HepG2 (cell line): ENCODE results near the gene SOX13. TPM values are rescaled to one million over a fixed set of nuclear protein-coding genes. Genes with fewer than 3 reads are reported as not detected.

Source experiments
- ATAC-seq: fragments of 200-7000 bp; cut with Tn5 transposase; 3 replicates; pipeline ENCODE4 v1.9.1; 2020; ENCODE audit warnings: mild to moderate bottlenecking, moderate library complexity
- BruUV-seq: library from RNA; stranded (reverse); fragments of 400-500 nt; replicated peaks from 2 replicates; lab custom pipeline; 2021; lab: Mats Ljungman, UMichigan
- CTCF ChIA-PET: fragments of 300-600 bp; formaldehyde crosslinking; extraction: SDS; loops from one replicate; lab custom pipeline; 2021; ENCODE audit warnings: low total read pairs, inconsistent platforms, low intra/inter-chr PET ratio; lab: Yijun Ruan, JAX
- POLR2A ChIA-PET: fragments of 350-600 bp; sonication (Branson Sonifier 250); formaldehyde crosslinking; loops from one replicate; lab custom pipeline; 2020; ENCODE audit warnings: antibody characterized with exemption, inconsistent platforms; lab: Yijun Ruan, JAX
- DNase-seq: peaks from one replicate; pipeline ENCODE4 v3.0.0-alpha.2; 2015; ENCODE audit warnings: low spot score
- FAIRE-seq: peaks from 3 replicates; lab custom pipeline; 2011; peaks lifted over from hg19 to GRCh38; lab: Jason Lieb, UNC
- H2AFZ ChIP-seq: one replicate; pipeline ENCODE4 v1.6.1; 2011; ENCODE audit warnings: low read length, inconsistent platforms
- H3K27ac ChIP-seq: fragments of 300-600 bp; 3 replicates; pipeline ENCODE4 v1.8.0; 2011; ENCODE audit warnings: mixed run types, mild to moderate bottlenecking, mixed read lengths, low read length, inconsistent platforms; ENCODE audit not compliant: insufficient read depth; ENCODE audit errors: extremely low read length
- H3K27me3 ChIP-seq, 2 experiments: fragments of 200-600 bp in 1 of 2; 2 replicates in 1 of 2; 3 replicates in 1 of 2; pipeline versions ENCODE4 v1.6.0 to v1.8.0; 2011; ENCODE audit warnings: low read length in 2 of 2, mild to moderate bottlenecking in 2 of 2, moderate library complexity in 2 of 2, inconsistent platforms in 1 of 2; ENCODE audit not compliant: insufficient read depth in 2 of 2, control insufficient read depth in 1 of 2
- H3K36me3 ChIP-seq, 2 experiments: fragments of 200-600 bp in 1 of 2; replicated peaks in 1 of 2; 2 replicates in 1 of 2; 3 replicates in 1 of 2; pipeline versions ENCODE4 v1.5.1 to v1.8.0; 2011; ENCODE audit warnings: low read length in 2 of 2, inconsistent platforms in 1 of 2; ENCODE audit not compliant: insufficient read depth in 2 of 2, control insufficient read depth in 1 of 2
- H3K4me1 ChIP-seq: 2 replicates; pipeline ENCODE4 v1.5.1; 2012; ENCODE audit warnings: low read length, inconsistent platforms; ENCODE audit not compliant: insufficient read depth
- H3K4me2 ChIP-seq: 2 replicates; pipeline ENCODE4 v1.6.0; 2011; ENCODE audit warnings: low read depth, low read length, inconsistent platforms
- H3K4me3 ChIP-seq, 3 experiments: fragments of 200-600 bp in 1 of 3; sonication (generic), shearing (Covaris generic) in 1 of 3; replicated peaks in 1 of 3; 2 replicates each; pipeline ENCODE4 v1.5.1; 2011 to 2016; ENCODE audit warnings: low read length in 3 of 3, inconsistent platforms in 2 of 3, low read depth in 2 of 3, mild to moderate bottlenecking in 2 of 3, control low read depth in 1 of 3, mixed read lengths in 1 of 3; ENCODE audit not compliant: insufficient read depth in 1 of 3
- H3K79me2 ChIP-seq: one replicate; pipeline ENCODE4 v1.6.1; 2011; ENCODE audit warnings: low read length, inconsistent platforms; ENCODE audit not compliant: insufficient read depth
- H3K9ac ChIP-seq: 2 replicates; pipeline ENCODE4 v1.6.0; 2011; ENCODE audit warnings: mild to moderate bottlenecking, low read depth, low read length, inconsistent platforms; ENCODE audit not compliant: insufficient read depth
- H3K9me3 ChIP-seq: 2 replicates; pipeline ENCODE4 v1.5.1; 2012; ENCODE audit warnings: mild to moderate bottlenecking, low read length
- H4K20me1 ChIP-seq: 2 replicates; pipeline ENCODE4 v1.6.0; 2011; ENCODE audit warnings: inconsistent platforms, mild to moderate bottlenecking, low read length, moderate library complexity; ENCODE audit not compliant: insufficient read depth
- GABPA ChIP-seq, 2 experiments: IDR thresholded peaks; 2 replicates each; pipeline ENCODE4 v1.6.1; 2011 to 2016; ENCODE audit warnings: low read depth in 2 of 2, low read length in 1 of 2, missing biosample characterization in 1 of 2, missing genetic modification characterization in 1 of 2
- MEIS1 ChIP-seq: sonication (generic); formaldehyde crosslinking; IDR thresholded peaks from 2 replicates; pipeline ENCODE4 v1.9.0; 2021; ENCODE audit warnings: mild to moderate bottlenecking, missing genetic modification reagents, moderate library complexity, borderline replicate concordance
- ZNF10 ChIP-seq: sonication (generic); formaldehyde crosslinking; IDR thresholded peaks from 2 replicates; pipeline ENCODE4 v1.4.0; 2020; ENCODE audit warnings: mild to moderate bottlenecking, low read depth, missing genetic modification reagents, borderline replicate concordance
- ZNF101 ChIP-seq: sonication (generic); formaldehyde crosslinking; IDR thresholded peaks from 2 replicates; pipeline ENCODE4 v1.4.0; 2020; ENCODE audit warnings: mild to moderate bottlenecking, low read depth, missing genetic modification reagents, borderline replicate concordance
- ZNF12 ChIP-seq: sonication (generic); formaldehyde crosslinking; IDR thresholded peaks from 2 replicates; pipeline ENCODE4 v1.5.0; 2020; ENCODE audit warnings: missing genetic modification reagents
- ZNF224 ChIP-seq: sonication (generic); formaldehyde crosslinking; IDR thresholded peaks from 2 replicates; pipeline ENCODE4 v1.5.0; 2020; ENCODE audit warnings: mild to moderate bottlenecking, missing genetic modification reagents
- ZNF260 ChIP-seq: sonication (generic); formaldehyde crosslinking; IDR thresholded peaks from 2 replicates; pipeline ENCODE4 v1.4.0; 2020; ENCODE audit warnings: missing genetic modification reagents, low read depth, mild to moderate bottlenecking, borderline replicate concordance
- WGBS: methylation state at CpG from one replicate; pipeline ENCODE4 v1.1.6; 2017; ENCODE audit warnings: low lambda C conversion rate; 5-methylcytosine and 5-hydroxymethylcytosine counted together
- in situ Hi-C: cut with HindIII; loops from 2 replicates; pipeline ENCODE4 v1.10.0; 2017; ENCODE audit warnings: low pct_unique_long_range_greater_than_20kb; ENCODE audit not compliant: extremely low pct_ligation_motif_present
- intact Hi-C: fragments of 100-400 bp; cut with micrococcal nuclease; formaldehyde crosslinking; loops from one replicate; pipeline ENCODE4 v1.10.0; 2022; ENCODE audit not compliant: unreplicated experiment
- polyA plus RNA-seq, 8 experiments: library from polyadenylated mRNA; depleted of rRNA in 3 of 8; stranded (reverse) in 7 of 8; unstranded in 1 of 8; fragments of >200 nt; fragmentation: Illumina TruSeq in 4 of 8; extraction: Trizol in 4 of 8; gene quantifications; 2 replicates each; pipeline versions ENCODE4 v1.2.1 to v1.2.3, GENCODE V29; 2011 to 2016; ENCODE audit warnings: low read depth in 4 of 8, missing spikeins in 1 of 8, mixed read lengths in 1 of 8; ENCODE audit not compliant: insufficient read depth in 1 of 8
- total RNA-seq, 5 experiments: library from RNA; depleted of rRNA; stranded (reverse); fragments of >200 nt; fragmentation: Illumina TruSeq; extraction: Trizol; gene quantifications; 2 replicates each; pipeline ENCODE4 v1.2.3, GENCODE V29; 2016; ENCODE audit warnings: low read depth in 1 of 5
- TF ChIP-seq, protein P1 (sequence below): conservative IDR thresholded peaks from 2 replicates; pipeline ENCODE4 v1.6.1; 2018; ENCODE audit warnings: missing genetic modification reagents
- TF ChIP-seq, protein P2 (sequence below): sonication (generic); formaldehyde crosslinking; conservative IDR thresholded peaks from 2 replicates; pipeline ENCODE4 v1.4.0; 2020; ENCODE audit warnings: missing genetic modification reagents
- TF ChIP-seq, protein P3 (sequence below): sonication (generic); formaldehyde crosslinking; IDR thresholded peaks from 2 replicates; pipeline ENCODE4 v1.8.1; 2023; ENCODE audit warnings: mild to moderate bottlenecking, missing genetic modification reagents
- TF ChIP-seq, protein P4 (sequence below): sonication (generic); formaldehyde crosslinking; conservative IDR thresholded peaks from 2 replicates; pipeline ENCODE4 v1.8.0; 2022; ENCODE audit warnings: low read depth, missing genetic modification reagents
- TF ChIP-seq, protein P5 (sequence below): sonication (generic); formaldehyde crosslinking; IDR thresholded peaks from 2 replicates; pipeline ENCODE4 v1.8.1; 2023; ENCODE audit warnings: mild to moderate bottlenecking, missing genetic modification reagents

Gene SOX13
- total and polyA plus RNA-seq, 2 of the 13 experiments (the other 11 are each of a cell fraction or from before 2014, with no cell fraction given): 13.3 to 15.8 TPM

DNA sequence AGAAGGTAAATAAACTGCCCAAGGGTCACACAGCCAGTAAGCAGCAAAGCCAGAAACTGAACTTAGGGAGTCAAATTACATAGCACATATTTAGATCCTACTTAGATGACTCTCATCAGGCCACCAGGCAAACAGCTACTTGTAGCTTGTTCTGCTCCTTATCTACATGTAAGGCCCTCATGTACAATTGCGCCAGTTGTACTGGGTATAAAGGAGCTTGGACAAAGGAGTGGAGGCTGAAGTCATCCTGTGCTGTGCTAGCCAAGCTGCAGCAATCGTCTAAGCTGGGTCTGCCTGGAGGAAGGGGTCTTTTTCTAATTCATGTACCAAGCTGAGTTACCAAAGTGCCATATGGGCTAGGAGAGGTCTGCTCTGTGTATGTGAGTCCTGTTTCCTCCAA, 66.2 kb downstream of the SOX13 start (continued):
- TF ChIP-seq ZNF10 (CRISPR knock-in tag) (no peak), ZNF101 (CRISPR knock-in tag) (no peak), ZNF12 (no peak)

DNA sequence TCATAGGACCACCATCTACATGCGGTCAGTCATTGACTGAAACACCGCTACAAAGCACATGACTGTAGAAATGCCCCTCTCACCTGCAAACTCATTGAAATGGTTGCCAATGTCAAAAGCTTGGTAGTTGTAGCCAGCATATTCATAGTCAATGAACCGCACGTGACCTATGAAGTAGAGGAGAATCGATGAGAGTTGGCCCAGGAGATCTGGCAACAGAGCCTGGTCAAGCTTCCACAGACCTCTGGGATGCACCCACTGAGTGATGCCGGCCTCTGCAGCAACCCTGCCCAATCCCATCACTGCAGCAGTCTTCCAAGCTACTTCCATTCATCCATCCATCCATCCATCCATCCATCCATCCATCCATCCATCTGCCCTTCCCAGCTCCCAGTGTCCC, 67.0 kb downstream of the SOX13 start:
- BruUV-seq: no TSS peak
- no peak overlapping the region for H2AFZ ChIP-seq
- no peak overlapping the region for H3K9ac ChIP-seq
- POLR2A ChIA-PET: no interaction called here
- in situ Hi-C loops: no loop called here
- CTCF ChIA-PET: no interaction called here
- WGBS: 99% methylated on average over 6 of the region's 6 CpGs
- peaks cover 36% of the 10 kb centered on the region for H3K4me1 ChIP-seq
- no peaks in the 10 kb centered on the region for H3K9me3 ChIP-seq
- no peak for FAIRE-seq
- DNase-seq: no peak
- H3K27me3 ChIP-seq: no peaks in the 10 kb centered on the region
- H3K79me2 ChIP-seq: no peaks in the 10 kb centered on the region
- no peak overlapping the region for H3K4me2 ChIP-seq
- no peak overlapping the region for H3K4me3 ChIP-seq
- peaks cover 4 to 6% of the 10 kb centered on the region in 2 experiments; a peak in 2 of 5 replicates for H3K36me3 ChIP-seq
- intact Hi-C loops: loop anchor here (10.0 kb wide), 1 partner anchor 365 kb away; no protein-coding TSS in a partner anchor
- no peak for ATAC-seq
- no peaks in the 10 kb centered on the region for H4K20me1 ChIP-seq
- H3K27ac ChIP-seq: no peak overlapping the region
- TF ChIP-seq, protein P1, sequence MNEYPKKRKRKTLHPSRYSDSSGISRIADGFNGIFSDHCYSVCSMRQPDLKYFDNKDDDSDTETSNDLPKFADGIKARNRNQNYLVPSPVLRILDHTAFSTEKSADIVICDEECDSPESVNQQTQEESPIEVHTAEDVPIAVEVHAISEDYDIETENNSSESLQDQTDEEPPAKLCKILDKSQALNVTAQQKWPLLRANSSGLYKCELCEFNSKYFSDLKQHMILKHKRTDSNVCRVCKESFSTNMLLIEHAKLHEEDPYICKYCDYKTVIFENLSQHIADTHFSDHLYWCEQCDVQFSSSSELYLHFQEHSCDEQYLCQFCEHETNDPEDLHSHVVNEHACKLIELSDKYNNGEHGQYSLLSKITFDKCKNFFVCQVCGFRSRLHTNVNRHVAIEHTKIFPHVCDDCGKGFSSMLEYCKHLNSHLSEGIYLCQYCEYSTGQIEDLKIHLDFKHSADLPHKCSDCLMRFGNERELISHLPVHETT: no peak
- TF ChIP-seq ZNF224 (CRISPR knock-in tag): no peak
- no peak for TF ChIP-seq GABPA (IDR thresholded peaks at IDR 0.05; ENCODE audit: low read depth, low read length)
- TF ChIP-seq GABPA (CRISPR knock-in tag; IDR thresholded peaks at IDR 0.05; ENCODE audit: low read depth): no peak
- TF ChIP-seq, protein P2, sequence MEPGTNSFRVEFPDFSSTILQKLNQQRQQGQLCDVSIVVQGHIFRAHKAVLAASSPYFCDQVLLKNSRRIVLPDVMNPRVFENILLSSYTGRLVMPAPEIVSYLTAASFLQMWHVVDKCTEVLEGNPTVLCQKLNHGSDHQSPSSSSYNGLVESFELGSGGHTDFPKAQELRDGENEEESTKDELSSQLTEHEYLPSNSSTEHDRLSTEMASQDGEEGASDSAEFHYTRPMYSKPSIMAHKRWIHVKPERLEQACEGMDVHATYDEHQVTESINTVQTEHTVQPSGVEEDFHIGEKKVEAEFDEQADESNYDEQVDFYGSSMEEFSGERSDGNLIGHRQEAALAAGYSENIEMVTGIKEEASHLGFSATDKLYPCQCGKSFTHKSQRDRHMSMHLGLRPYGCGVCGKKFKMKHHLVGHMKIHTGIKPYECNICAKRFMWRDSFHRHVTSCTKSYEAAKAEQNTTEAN (CRISPR knock-in tag): no peak
- TF ChIP-seq, protein P3, sequence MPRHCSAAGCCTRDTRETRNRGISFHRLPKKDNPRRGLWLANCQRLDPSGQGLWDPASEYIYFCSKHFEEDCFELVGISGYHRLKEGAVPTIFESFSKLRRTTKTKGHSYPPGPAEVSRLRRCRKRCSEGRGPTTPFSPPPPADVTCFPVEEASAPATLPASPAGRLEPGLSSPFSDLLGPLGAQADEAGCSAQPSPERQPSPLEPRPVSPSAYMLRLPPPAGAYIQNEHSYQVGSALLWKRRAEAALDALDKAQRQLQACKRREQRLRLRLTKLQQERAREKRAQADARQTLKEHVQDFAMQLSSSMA: no peak
- TF ChIP-seq ZNF260 (CRISPR knock-in tag): no peak
- TF ChIP-seq, protein P4, sequence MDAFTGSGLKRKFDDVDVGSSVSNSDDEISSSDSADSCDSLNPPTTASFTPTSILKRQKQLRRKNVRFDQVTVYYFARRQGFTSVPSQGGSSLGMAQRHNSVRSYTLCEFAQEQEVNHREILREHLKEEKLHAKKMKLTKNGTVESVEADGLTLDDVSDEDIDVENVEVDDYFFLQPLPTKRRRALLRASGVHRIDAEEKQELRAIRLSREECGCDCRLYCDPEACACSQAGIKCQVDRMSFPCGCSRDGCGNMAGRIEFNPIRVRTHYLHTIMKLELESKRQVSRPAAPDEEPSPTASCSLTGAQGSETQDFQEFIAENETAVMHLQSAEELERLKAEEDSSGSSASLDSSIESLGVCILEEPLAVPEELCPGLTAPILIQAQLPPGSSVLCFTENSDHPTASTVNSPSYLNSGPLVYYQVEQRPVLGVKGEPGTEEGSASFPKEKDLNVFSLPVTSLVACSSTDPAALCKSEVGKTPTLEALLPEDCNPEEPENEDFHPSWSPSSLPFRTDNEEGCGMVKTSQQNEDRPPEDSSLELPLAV: no peak
- TF ChIP-seq, protein P5, sequence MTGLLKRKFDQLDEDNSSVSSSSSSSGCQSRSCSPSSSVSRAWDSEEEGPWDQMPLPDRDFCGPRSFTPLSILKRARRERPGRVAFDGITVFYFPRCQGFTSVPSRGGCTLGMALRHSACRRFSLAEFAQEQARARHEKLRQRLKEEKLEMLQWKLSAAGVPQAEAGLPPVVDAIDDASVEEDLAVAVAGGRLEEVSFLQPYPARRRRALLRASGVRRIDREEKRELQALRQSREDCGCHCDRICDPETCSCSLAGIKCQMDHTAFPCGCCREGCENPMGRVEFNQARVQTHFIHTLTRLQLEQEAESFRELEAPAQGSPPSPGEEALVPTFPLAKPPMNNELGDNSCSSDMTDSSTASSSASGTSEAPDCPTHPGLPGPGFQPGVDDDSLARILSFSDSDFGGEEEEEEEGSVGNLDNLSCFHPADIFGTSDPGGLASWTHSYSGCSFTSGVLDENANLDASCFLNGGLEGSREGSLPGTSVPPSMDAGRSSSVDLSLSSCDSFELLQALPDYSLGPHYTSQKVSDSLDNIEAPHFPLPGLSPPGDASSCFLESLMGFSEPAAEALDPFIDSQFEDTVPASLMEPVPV (CRISPR knock-in tag): no peak
- no peak for TF ChIP-seq MEIS1 (CRISPR knock-in tag)
